Measurements from ENCODE around the gene MYO6.

- TF ChIP-seq, protein P1, sequence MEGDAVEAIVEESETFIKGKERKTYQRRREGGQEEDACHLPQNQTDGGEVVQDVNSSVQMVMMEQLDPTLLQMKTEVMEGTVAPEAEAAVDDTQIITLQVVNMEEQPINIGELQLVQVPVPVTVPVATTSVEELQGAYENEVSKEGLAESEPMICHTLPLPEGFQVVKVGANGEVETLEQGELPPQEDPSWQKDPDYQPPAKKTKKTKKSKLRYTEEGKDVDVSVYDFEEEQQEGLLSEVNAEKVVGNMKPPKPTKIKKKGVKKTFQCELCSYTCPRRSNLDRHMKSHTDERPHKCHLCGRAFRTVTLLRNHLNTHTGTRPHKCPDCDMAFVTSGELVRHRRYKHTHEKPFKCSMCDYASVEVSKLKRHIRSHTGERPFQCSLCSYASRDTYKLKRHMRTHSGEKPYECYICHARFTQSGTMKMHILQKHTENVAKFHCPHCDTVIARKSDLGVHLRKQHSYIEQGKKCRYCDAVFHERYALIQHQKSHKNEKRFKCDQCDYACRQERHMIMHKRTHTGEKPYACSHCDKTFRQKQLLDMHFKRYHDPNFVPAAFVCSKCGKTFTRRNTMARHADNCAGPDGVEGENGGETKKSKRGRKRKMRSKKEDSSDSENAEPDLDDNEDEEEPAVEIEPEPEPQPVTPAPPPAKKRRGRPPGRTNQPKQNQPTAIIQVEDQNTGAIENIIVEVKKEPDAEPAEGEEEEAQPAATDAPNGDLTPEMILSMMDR (IDR thresholded peaks at IDR 0.05): no peak
- no peak for TF ChIP-seq POLR2A (IDR thresholded peaks at IDR 0.05)
Measured at GRCh38 chr6:75913040-75913439, 164.0 kb downstream of the MYO6 start.
